Liver (tissue), 3 donors: Measurements from ENCODE around the gene RPS6KB1.
"Not testable (repeated sequence)": the region's sequence is repeated elsewhere in the genome, so short reads cannot be mapped to it uniquely, and the experiment has no call there.

Experiments
- ATF3 ChIP-seq: IDR thresholded peaks from 2 replicates; pipeline ENCODE4 v1.6.1; 2016; ENCODE audit warnings: antibody characterized with exemption
- CTCF ChIP-seq: fragments of 150-350 bp; IDR thresholded peaks from 2 replicates; pipeline ENCODE4 v1.5.1; 2017; ENCODE audit warnings: improper control_type of control experiment, low read depth, low read length; ENCODE audit not compliant: missing input control
- EGR1 ChIP-seq, 2 donors: IDR thresholded peaks; 2 replicates each; pipeline ENCODE4 v1.6.1; 2016 to 2018; ENCODE audit warnings: antibody characterized with exemption in 2 of 2, low read depth in 2 of 2
- GABPA ChIP-seq, 2 donors: IDR thresholded peaks in 1 of 2; conservative IDR thresholded peaks in 1 of 2; 2 replicates each; pipeline ENCODE4 v1.6.1; 2016; ENCODE audit warnings: antibody characterized with exemption in 2 of 2, mild to moderate bottlenecking in 1 of 2, moderate library complexity in 1 of 2
- MAX ChIP-seq: IDR thresholded peaks from 2 replicates; pipeline ENCODE4 v1.6.1; 2016; ENCODE audit warnings: antibody characterized with exemption
- RAD21 ChIP-seq, 2 donors: IDR thresholded peaks; 2 replicates each; pipeline ENCODE4 v1.6.1; 2016; ENCODE audit warnings: antibody characterized with exemption in 2 of 2, mild to moderate bottlenecking in 2 of 2
- REST ChIP-seq: IDR thresholded peaks from 2 replicates; pipeline ENCODE4 v1.6.1; 2016; ENCODE audit warnings: antibody characterized with exemption, mild to moderate bottlenecking
- RXRA ChIP-seq, 2 donors: IDR thresholded peaks; 2 replicates each; pipeline ENCODE4 v1.6.1; 2017 to 2018; ENCODE audit warnings: antibody characterized with exemption in 2 of 2, mild to moderate bottlenecking in 1 of 2
- SP1 ChIP-seq: IDR thresholded peaks from 2 replicates; pipeline ENCODE4 v1.6.1; 2018; ENCODE audit warnings: antibody characterized with exemption, mild to moderate bottlenecking
- TAF1 ChIP-seq: conservative IDR thresholded peaks from 2 replicates; pipeline ENCODE4 v1.6.1; 2016; ENCODE audit warnings: antibody characterized with exemption, mild to moderate bottlenecking
- ZBTB33 ChIP-seq: IDR thresholded peaks from 2 replicates; pipeline ENCODE4 v1.6.1; 2016; ENCODE audit warnings: antibody characterized with exemption
- donor health status: healthy.
- donor health status: healthy.

GRCh38 chr17:59920637-59921036 is 27.7 kb downstream of the RPS6KB1 start:
- TF ChIP-seq CTCF; SP1; TAF1; RXRA (IDR thresholded peaks at IDR 0.05); ATF3; GABPA (IDR thresholded peaks at IDR 0.05 in 1 of 2, conservative IDR thresholded peaks at IDR 0.05 in 1 of 2); MAX; RAD21 (IDR thresholded peaks at IDR 0.05); EGR1 (IDR thresholded peaks at IDR 0.05; ENCODE audit: low read depth in 2 of 2); REST; ZBTB33: not testable (repeated sequence)
